ENCODE measurements around the gene GPRIN2. TPM values are rescaled to one million over a fixed set of nuclear protein-coding genes. Genes with fewer than 3 reads are reported as not detected.
A peak's percentile ranks its signal among the peaks of the same experiment; 100 is the strongest.

The GPRIN2 gene
- total RNA-seq, 6 donors from 2014 or later = 39.8 to 91.0 (median 63.2) TPM

DNA sequence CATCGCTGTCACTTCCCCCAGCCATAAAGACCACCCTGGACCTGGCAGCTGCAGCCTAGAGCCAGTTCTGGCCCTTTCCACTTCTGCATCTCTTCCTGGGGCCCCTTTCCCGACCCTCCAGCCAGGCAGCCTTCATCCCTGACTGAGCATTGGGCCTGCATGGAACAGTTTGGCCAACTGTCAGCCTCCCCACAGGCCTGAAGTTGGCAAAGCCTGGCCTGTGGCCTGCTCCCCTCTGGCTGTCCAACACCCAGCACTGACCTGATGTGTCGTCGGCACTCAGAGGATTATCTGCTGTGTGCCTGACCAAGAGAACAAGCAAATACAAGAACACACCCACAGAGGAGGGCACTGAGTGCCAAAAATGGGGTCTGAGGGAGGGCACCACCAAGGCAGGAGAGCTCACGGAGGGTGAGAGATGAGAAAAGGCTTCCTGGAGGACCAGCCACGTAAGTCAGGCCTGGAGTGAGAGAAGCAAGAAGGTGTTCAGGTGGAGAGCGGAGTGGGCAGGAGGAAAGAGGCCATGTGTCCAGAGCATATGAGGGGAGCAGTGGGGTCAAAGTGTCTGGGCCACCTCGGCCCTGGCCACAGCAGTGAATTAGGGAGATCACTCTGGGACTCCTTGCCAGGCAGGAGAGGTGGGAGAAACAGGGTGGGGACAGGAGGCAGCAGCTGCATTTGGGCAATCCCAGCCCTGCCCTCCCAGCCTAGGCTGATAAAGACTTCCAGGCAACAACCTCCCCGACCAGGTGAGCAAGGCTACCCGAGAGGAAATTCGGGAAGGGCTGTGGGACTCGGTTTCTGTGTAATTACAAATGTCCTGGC lies 4.5 kb downstream of the GPRIN2 start:
- no peak for TF ChIP-seq POLR2A (IDR thresholded peaks at IDR 0.05)
- TF ChIP-seq EP300 (IDR thresholded peaks at IDR 0.05) = no peak
- TF ChIP-seq POLR2AphosphoS5 (IDR thresholded peaks at IDR 0.05) = no peak
- TF ChIP-seq, protein P1, sequence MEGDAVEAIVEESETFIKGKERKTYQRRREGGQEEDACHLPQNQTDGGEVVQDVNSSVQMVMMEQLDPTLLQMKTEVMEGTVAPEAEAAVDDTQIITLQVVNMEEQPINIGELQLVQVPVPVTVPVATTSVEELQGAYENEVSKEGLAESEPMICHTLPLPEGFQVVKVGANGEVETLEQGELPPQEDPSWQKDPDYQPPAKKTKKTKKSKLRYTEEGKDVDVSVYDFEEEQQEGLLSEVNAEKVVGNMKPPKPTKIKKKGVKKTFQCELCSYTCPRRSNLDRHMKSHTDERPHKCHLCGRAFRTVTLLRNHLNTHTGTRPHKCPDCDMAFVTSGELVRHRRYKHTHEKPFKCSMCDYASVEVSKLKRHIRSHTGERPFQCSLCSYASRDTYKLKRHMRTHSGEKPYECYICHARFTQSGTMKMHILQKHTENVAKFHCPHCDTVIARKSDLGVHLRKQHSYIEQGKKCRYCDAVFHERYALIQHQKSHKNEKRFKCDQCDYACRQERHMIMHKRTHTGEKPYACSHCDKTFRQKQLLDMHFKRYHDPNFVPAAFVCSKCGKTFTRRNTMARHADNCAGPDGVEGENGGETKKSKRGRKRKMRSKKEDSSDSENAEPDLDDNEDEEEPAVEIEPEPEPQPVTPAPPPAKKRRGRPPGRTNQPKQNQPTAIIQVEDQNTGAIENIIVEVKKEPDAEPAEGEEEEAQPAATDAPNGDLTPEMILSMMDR (IDR thresholded peaks at IDR 0.05) = no peak
- Histone ChIP-seq H3K27ac (no peak overlapping the region), H3K4me1 (peaks cover 9 to 18% (median 13%) of the 10 kb centered on the region in 4 donors), H3K27me3 (peaks cover 0 to 14% (median 8%) of the 10 kb centered on the region in 4 donors), H3K36me3 (peaks cover 0 to 9% (median 1%) of the 10 kb centered on the region in 4 donors), H3K4me3 (no peak overlapping the region), H3K9me3 (no peaks in the 10 kb centered on the region)
- peak in 1 of 2 donors; percentile 20 for DNase-seq
- no peak for ATAC-seq (ENCODE audit: low FRiP score in 2 of 2)
- WGBS, 2 donors = 76 to 86% methylated on average over 12 of the region's 12 CpGs

DNA sequence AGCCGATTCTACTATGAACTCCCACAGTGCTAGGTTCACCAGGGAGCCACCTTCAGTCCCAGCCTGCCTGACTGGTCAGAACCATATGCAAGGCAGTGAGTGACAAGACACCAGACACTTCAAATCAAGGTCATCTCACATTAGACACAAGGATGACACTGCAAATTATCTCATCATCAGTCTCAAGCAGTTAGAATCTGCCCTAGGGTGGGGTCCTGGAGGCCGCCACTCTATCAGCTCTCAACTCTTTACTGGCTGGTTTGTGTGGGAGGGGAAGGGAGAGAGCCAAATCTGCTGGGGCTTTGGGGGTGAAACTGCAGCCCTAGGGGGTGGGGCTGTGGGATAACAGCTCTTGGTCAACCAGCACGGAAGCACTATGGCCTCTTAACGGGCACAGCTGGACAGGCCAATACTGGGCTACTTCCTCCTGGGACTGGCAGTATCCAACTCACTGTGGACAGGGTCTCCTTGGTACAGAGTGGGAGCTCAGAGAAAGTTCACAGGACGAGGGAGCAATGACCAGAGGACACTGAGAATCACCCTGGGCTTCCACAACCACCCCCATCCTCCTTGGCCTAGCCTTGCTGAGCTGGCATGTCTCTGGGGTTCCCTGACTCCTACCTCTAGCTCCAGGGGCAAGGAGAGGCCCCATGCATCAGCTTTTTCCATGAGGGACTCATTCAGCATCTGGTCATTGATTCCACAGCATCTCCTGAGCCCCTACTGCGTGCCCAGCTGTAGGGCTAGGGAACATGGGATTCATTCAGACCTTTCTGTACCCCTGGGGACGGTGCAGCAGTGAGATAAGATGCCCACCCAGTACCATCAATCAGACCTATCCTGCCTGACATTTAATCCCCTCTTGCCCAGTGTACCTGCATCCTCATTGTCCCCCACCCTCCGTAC lies 5.4 kb downstream of the GPRIN2 start:
- H3K36me3 ChIP-seq = peaks cover 0 to 9% (median 1%) of the 10 kb centered on the region in 4 donors
- TF ChIP-seq POLR2AphosphoS5 (IDR thresholded peaks at IDR 0.05) (no peak), POLR2A (IDR thresholded peaks at IDR 0.05) (no peak), EP300 (IDR thresholded peaks at IDR 0.05) (no peak)
- TF ChIP-seq, protein P1 (IDR thresholded peaks at IDR 0.05) = no peak
- ATAC-seq (ENCODE audit: low FRiP score in 2 of 2) (no peak), DNase-seq (peak in 1 of 2 donors; percentile 19)
- H3K27me3 ChIP-seq = peaks cover 0 to 5% (median 2%) of the 10 kb centered on the region in 4 donors
- peaks cover 3 to 18% (median 7%) of the 10 kb centered on the region in 4 donors for H3K4me1 ChIP-seq
- no peak overlapping the region for H3K27ac ChIP-seq
- no peaks in the 10 kb centered on the region for H3K9me3 ChIP-seq
- H3K4me3 ChIP-seq = no peak overlapping the region
- 76 to 79% methylated on average over 8 of the region's 8 CpGs for WGBS, 2 donors

DNA sequence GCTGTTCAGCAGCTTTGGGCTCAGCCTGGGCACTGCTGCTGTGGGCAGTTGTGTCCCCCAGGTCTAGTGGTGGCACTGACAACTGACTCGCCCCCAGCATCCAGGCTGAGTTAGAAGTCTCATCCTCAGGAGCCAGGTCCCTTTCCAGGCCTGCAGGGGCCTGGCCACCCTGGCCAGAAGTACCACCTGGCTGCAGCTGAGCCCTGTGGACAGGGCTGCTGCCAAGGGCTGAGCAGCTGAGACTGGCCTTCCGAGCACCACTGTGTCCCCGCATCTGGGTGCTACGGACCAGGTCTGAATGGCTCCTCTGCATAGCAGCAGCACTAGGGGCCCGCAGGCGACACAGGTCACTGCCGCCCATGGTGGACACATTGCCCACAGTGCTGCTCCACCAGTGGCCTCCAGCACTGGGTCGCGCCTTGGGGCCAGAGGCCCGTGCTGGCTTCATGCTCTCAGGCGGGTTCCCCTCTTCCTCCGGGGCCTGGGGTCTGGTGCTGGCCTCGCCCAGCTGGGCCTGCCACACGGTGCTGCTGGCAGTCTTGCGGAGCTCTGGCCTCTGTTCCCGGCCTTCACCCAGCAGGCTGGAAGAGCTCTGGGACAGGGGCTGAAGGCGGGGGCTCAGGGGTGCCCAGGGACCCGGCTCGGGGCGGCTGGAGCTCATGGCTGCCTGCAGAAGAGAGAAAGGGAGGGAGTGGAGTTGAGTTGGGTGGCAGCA lies 6.2 kb downstream of the GPRIN2 start:
- H3K27ac ChIP-seq = no peak overlapping the region
- DNase-seq (peak; percentile 23 to 88), ATAC-seq (ENCODE audit: low FRiP score in 2 of 2) (no peak)
- H3K27me3 ChIP-seq = no peaks in the 10 kb centered on the region
- H3K4me3 ChIP-seq = no peak overlapping the region
- 81 to 83% methylated on average over 16 to 20 of the region's 20 CpGs for WGBS, 2 donors
- no peaks in the 10 kb centered on the region for H3K9me3 ChIP-seq
- TF ChIP-seq, protein P1 (IDR thresholded peaks at IDR 0.05) = no peak
- TF ChIP-seq POLR2A (IDR thresholded peaks at IDR 0.05) (no peak), POLR2AphosphoS5 (IDR thresholded peaks at IDR 0.05) (no peak), EP300 (IDR thresholded peaks at IDR 0.05) (no peak)
- H3K4me1 ChIP-seq = peaks cover 0 to 12% (median 3%) of the 10 kb centered on the region in 4 donors
- peaks cover 0 to 9% (median 1%) of the 10 kb centered on the region in 4 donors for H3K36me3 ChIP-seq

DNA sequence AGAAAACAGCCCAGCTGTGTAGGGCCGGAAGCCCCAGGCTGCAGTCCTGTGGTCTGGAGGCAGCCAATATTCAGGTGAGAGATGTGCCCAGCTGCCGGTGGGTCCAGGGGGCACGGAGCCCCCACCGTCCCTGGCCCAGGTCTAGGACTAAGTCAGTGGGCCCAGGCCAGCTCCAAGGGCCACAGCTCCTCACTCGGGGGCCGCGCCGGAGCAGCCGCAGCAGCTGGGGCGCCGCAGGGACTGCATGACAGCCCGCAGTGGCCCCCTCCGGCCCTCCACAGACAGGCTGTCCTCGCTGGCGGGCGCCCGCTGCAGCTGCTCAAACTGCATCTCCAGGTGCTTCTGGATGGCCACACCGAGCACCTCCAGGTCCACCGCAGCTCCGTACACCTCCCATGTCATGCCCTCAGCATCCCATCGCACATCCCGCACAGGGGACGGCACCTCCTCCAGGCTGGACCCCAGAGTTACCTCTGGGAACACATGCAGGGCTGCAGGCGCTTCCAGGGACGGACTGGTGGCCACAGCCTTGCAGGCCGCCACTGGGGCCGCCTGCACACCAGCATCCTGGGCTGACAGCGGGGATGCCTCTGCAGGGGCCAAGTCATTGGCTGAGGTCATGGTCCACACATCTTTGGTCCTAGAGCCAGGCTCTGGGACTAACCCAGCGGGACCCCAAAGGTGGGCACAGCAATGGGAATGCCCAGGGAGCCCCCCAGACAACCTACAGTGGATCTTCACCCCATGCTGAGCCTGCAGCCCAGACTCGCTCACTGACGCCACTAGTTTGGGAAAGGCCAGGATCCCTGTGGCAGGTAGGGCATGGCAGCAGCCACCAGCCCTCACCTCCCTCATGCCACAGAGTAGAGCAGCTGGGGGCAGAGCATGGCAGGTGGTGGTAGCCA lies 7.0 kb downstream of the GPRIN2 start:
- Histone ChIP-seq H3K27me3 (no peaks in the 10 kb centered on the region), H3K27ac (no peak overlapping the region), H3K4me3 (no peak overlapping the region), H3K4me1 (peaks cover 0 to 18% (median 3%) of the 10 kb centered on the region in 4 donors), H3K9me3 (no peaks in the 10 kb centered on the region), H3K36me3 (peaks cover 0 to 9% (median 1%) of the 10 kb centered on the region in 4 donors)
- 82 to 88% methylated on average over 27 to 31 of the region's 31 CpGs for WGBS, 2 donors
- DNase-seq = peak; percentile 26 to 89
- no peak for ATAC-seq (ENCODE audit: low FRiP score in 2 of 2)
- TF ChIP-seq POLR2AphosphoS5 (IDR thresholded peaks at IDR 0.05) = no peak
- TF ChIP-seq, protein P1 (IDR thresholded peaks at IDR 0.05) = no peak
- TF ChIP-seq POLR2A (IDR thresholded peaks at IDR 0.05) = no peak
- no peak for TF ChIP-seq EP300 (IDR thresholded peaks at IDR 0.05)
